IMR-90 (cell line): ENCODE measurements around the gene OGG1. TPM values are rescaled to one million over a fixed set of nuclear protein-coding genes. Genes with fewer than 3 reads are reported as not detected.

Source experiments
- ATAC-seq: fragments of 200-7000 bp; cut with Tn5 transposase; 2 replicates; pipeline ENCODE4 v1.9.1; 2020; ENCODE audit warnings: low read depth, mild to moderate bottlenecking, moderate library complexity
- BruUV-seq: library from RNA; stranded (reverse); fragments of 400-500 nt; replicated peaks from 2 replicates; lab custom pipeline; 2021; lab: Mats Ljungman, UMichigan
- CTCF ChIA-PET: fragments of 300-600 bp; formaldehyde crosslinking; extraction: SDS; loops from one replicate; lab custom pipeline; 2021; ENCODE audit warnings: antibody characterized with exemption; lab: Yijun Ruan, JAX
- POLR2A ChIA-PET: fragments of 300-600 bp; sonication (Branson Sonifier 250); formaldehyde crosslinking; loops from one replicate; lab custom pipeline; 2022; ENCODE audit warnings: antibody characterized with exemption; ENCODE audit not compliant: unreplicated experiment; lab: Charles Lee
- DNase-seq: peaks from one replicate; pipeline ENCODE4 v3.0.0; 2013
- H2AFZ ChIP-seq: replicated peaks from 2 replicates; pipeline ENCODE3; 2013; ENCODE audit warnings: low read length, mild to moderate bottlenecking; ENCODE audit not compliant: poor library complexity
- H2AK5ac ChIP-seq: 2 replicates; pipeline ENCODE4 v1.6.1; 2013; ENCODE audit warnings: low read depth, low read length, inconsistent platforms
- H2AK9ac ChIP-seq: replicated peaks from 2 replicates; pipeline ENCODE3; 2013; ENCODE audit warnings: mild to moderate bottlenecking, low read depth, low read length, moderate library complexity; ENCODE audit not compliant: poor library complexity
- H2BK120ac ChIP-seq: 2 replicates; pipeline ENCODE4 v1.6.1; 2013; ENCODE audit warnings: low read depth, low read length, inconsistent platforms
- H2BK15ac ChIP-seq: 3 replicates; pipeline ENCODE4 v1.6.1; 2013; ENCODE audit warnings: low read depth, low read length, inconsistent platforms
- H2BK20ac ChIP-seq: 2 replicates; pipeline ENCODE4 v1.6.1; 2013; ENCODE audit warnings: low read depth, mild to moderate bottlenecking, inconsistent platforms, low read length, moderate library complexity
- H2BK5ac ChIP-seq: 2 replicates; pipeline ENCODE4 v1.6.1; 2013; ENCODE audit warnings: mild to moderate bottlenecking, low read depth, low read length, inconsistent platforms; ENCODE audit not compliant: poor library complexity, severe bottlenecking
- H3K14ac ChIP-seq: replicated peaks from 2 replicates; pipeline ENCODE4 v1.6.1; 2013; ENCODE audit warnings: low read depth, low read length, inconsistent platforms
- H3K18ac ChIP-seq: 2 replicates; pipeline ENCODE4 v1.6.1; 2013; ENCODE audit warnings: low read depth, low read length, control low read depth
- H3K23ac ChIP-seq: 2 replicates; pipeline ENCODE4 v1.6.1; 2013; ENCODE audit warnings: low read depth, low read length, inconsistent platforms
- H3K27ac ChIP-seq: 2 replicates; pipeline ENCODE4 v1.5.1; 2013; ENCODE audit warnings: mild to moderate bottlenecking, control low read depth, low read length; ENCODE audit not compliant: insufficient read depth
- H3K27me3 ChIP-seq: 2 replicates; pipeline ENCODE4 v1.6.1; 2013; ENCODE audit warnings: low read length; ENCODE audit not compliant: control insufficient read depth, insufficient read depth
- H3K36me3 ChIP-seq: 2 replicates; pipeline ENCODE4 v1.6.1; 2013; ENCODE audit warnings: low read length, mixed read lengths; ENCODE audit not compliant: control insufficient read depth, insufficient read depth
- H3K4ac ChIP-seq: 2 replicates; pipeline ENCODE4 v1.6.1; 2013; ENCODE audit warnings: low read depth, low read length, inconsistent platforms
- H3K4me1 ChIP-seq: 2 replicates; pipeline ENCODE4 v1.6.1; 2013; ENCODE audit warnings: low read length, mixed read lengths; ENCODE audit not compliant: control insufficient read depth, insufficient read depth
- H3K4me2 ChIP-seq: 2 replicates; pipeline ENCODE4 v1.6.1; 2013; ENCODE audit warnings: low read depth, mild to moderate bottlenecking, control low read depth, low read length, moderate library complexity
- H3K4me3 ChIP-seq: 2 replicates; pipeline ENCODE4 v1.5.1; 2013; ENCODE audit warnings: low read depth, mild to moderate bottlenecking, control low read depth, low read length, moderate library complexity; ENCODE audit not compliant: insufficient read depth
- H3K56ac ChIP-seq: 2 replicates; pipeline ENCODE4 v1.6.1; 2013; ENCODE audit warnings: low read length, inconsistent platforms; ENCODE audit not compliant: insufficient read depth; ENCODE audit errors: extremely low read depth
- H3K79me1 ChIP-seq, 2 experiments: 2 replicates each; pipeline ENCODE4 v1.6.1; 2013; ENCODE audit warnings: low read length in 2 of 2, inconsistent platforms in 1 of 2, low read depth in 1 of 2
- H3K9ac ChIP-seq: 2 replicates; pipeline ENCODE4 v1.6.1; 2013; ENCODE audit warnings: low read depth, low read length, control low read depth
- H3K9me1 ChIP-seq: 2 replicates; pipeline ENCODE4 v1.6.1; 2013; ENCODE audit warnings: low read length, inconsistent platforms; ENCODE audit not compliant: insufficient read depth
- H3K9me3 ChIP-seq: 2 replicates; pipeline ENCODE4 v1.6.1; 2013; ENCODE audit warnings: low read length; ENCODE audit not compliant: control insufficient read depth, insufficient read depth
- H4K20me1 ChIP-seq: 2 replicates; pipeline ENCODE4 v1.6.1; 2013; ENCODE audit warnings: low read length, inconsistent platforms; ENCODE audit not compliant: insufficient read depth
- H4K5ac ChIP-seq: 2 replicates; pipeline ENCODE4 v1.6.1; 2013; ENCODE audit warnings: mild to moderate bottlenecking, low read depth, low read length, control low read depth
- H4K8ac ChIP-seq, 2 experiments: 2 replicates each; pipeline ENCODE4 v1.6.1; 2013; ENCODE audit warnings: low read depth in 2 of 2, low read length in 2 of 2, control low read depth in 1 of 2, inconsistent platforms in 1 of 2
- H4K91ac ChIP-seq: 2 replicates; pipeline ENCODE4 v1.6.1; 2013; ENCODE audit warnings: low read depth, low read length, inconsistent platforms; ENCODE audit not compliant: insufficient read depth
- CHD1 ChIP-seq: IDR thresholded peaks from 2 replicates; pipeline ENCODE4 v1.6.1; 2012; ENCODE audit warnings: low read depth, low read length, improper control_type of control experiment
- FOS ChIP-seq: fragments of 150-350 bp; IDR thresholded peaks from 2 replicates; pipeline ENCODE4 v1.6.1; 2016; ENCODE audit warnings: low read depth, low read length
- RAD21 ChIP-seq: IDR thresholded peaks from 2 replicates; pipeline ENCODE4 v1.6.1; 2012; ENCODE audit warnings: low read length, improper control_type of control experiment
- WGBS, 2 experiments: methylation state at CpG; one replicate each; pipeline versions ENCODE4 v1.1.5 to v1.1.7; 2013; ENCODE audit warnings: missing lambda C conversion rate in 2 of 2; ENCODE audit not compliant: insufficient read length in 1 of 2; ENCODE audit errors: extremely low coverage in 2 of 2; 5-methylcytosine and 5-hydroxymethylcytosine counted together
- dilution Hi-C: fragments of 300-500 bp; cut with HindIII; formaldehyde crosslinking; loops from one replicate; pipeline ENCODE4 v1.14.3; 2018; ENCODE audit warnings: low sequenced_read_pairs; ENCODE audit not compliant: unreplicated experiment
- in situ Hi-C: fragments of 300-500 bp; cut with MboI; formaldehyde crosslinking; loops from 3 replicates; pipeline ENCODE4 v1.14.3; 2019; ENCODE audit warnings: low sequenced_read_pairs, inconsistent platforms, mixed read lengths
- intact Hi-C: fragments of 100-400 bp; cut with micrococcal nuclease; formaldehyde crosslinking; loops from 2 replicates; pipeline ENCODE4 v1.10.0; 2022
- polyA plus RNA-seq, 3 experiments: library from polyadenylated mRNA; depleted of rRNA; stranded (reverse); fragments of >200 nt; gene quantifications; 2 replicates each; pipeline ENCODE4 v1.2.3, GENCODE V29; 2012; ENCODE audit warnings: low replicate concordance in 1 of 3
- total RNA-seq: library from RNA; depleted of rRNA; stranded (reverse); fragments of >200 nt; gene quantifications from 2 replicates; pipeline ENCODE4 v1.2.3, GENCODE V29; 2012

Gene OGG1
- total and polyA plus RNA-seq, 2 of the 4 experiments (the other 2 are of a cell fraction): 14.9 to 25.6 TPM

DNA sequence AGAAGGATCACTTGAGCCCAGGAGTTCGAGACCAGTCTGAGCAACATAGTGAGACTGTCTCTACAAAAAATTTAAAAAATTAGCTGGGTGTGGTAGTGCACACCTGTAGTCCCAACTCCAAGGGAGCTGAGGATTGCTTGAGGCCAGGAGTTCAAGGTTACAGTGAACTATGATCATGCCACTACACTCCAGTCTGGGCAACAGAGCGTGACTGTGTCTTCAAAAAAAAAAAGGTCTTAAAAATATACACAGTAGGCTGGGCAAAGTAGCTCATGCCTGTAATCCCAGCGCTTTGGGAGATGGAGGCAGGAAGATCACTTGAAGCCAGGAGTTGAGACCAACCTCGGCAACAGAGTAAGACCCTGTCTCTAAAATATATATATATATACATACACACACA, 31.2 kb downstream of the OGG1 start:
- Histone ChIP-seq H3K18ac (no peak overlapping the region), H3K27ac (no peak overlapping the region), H3K79me1 (peaks cover 3% of the 10 kb centered on the region in 2 experiments; a peak in 2 of 4 replicates), H4K5ac (no peak overlapping the region), H2AK9ac (no peak overlapping the region), H3K27me3 (no peaks in the 10 kb centered on the region), H3K56ac (no peak overlapping the region), H3K4me2 (no peak overlapping the region), H3K4ac (no peak overlapping the region), H2BK5ac (no peak overlapping the region), H2AFZ (no peak overlapping the region), H3K36me3 (peaks cover 36% of the 10 kb centered on the region), H3K4me1 (peaks cover 3% of the 10 kb centered on the region), H2AK5ac (no peak overlapping the region), H3K4me3 (no peak overlapping the region), H3K9me1 (peaks cover 9% of the 10 kb centered on the region; the same call in 1 of the 2 replicates), H3K23ac (no peak overlapping the region), H2BK20ac (no peak overlapping the region), H3K9ac (no peak overlapping the region), H2BK15ac (no peak overlapping the region), H2BK120ac (no peak overlapping the region), H3K9me3 (no peaks in the 10 kb centered on the region), H4K8ac (no peak overlapping the region), H4K91ac (no peak overlapping the region), H4K20me1 (no peaks in the 10 kb centered on the region), H3K14ac (no peak overlapping the region)
- ChIA-PET CTCF (no interaction called here), POLR2A (no interaction called here)
- no CpG with 5 or more reads among the region's 4 CpGs for WGBS, 2 experiments
- BruUV-seq: no TSS peak
- DNase-seq (no peak), ATAC-seq (no peak)
- dilution Hi-C loops: no loop called here
- intact Hi-C loops: no loop called here
- in situ Hi-C loops: no loop called here
- no peak for TF ChIP-seq FOS
- no peak for TF ChIP-seq RAD21
- TF ChIP-seq CHD1: no peak
